Cardiac muscle cell (in vitro differentiated cells and primary cell): ENCODE data around the gene CRYGN. TPM values are rescaled to one million over a fixed set of nuclear protein-coding genes. Genes with fewer than 3 reads are reported as not detected.

Source experiments
- DNase-seq, 2 donors: peaks; one replicate each; pipeline versions ENCODE4 v3.0.0 to v3.0.0-alpha.2; 2010 to 2017; ENCODE audit warnings: low read depth in 1 of 2, low spot score in 1 of 2
- H3K27ac ChIP-seq: fragments of 200-600 bp; sonication (generic); 2 replicates; pipeline ENCODE4 v1.5.1; 2016
- H3K27me3 ChIP-seq: fragments of 200-600 bp; sonication (generic); 2 replicates; pipeline ENCODE4 v1.6.0; 2016; ENCODE audit warnings: control low read depth
- H3K36me3 ChIP-seq: fragments of 200-600 bp; sonication (generic); 2 replicates; pipeline ENCODE4 v1.5.1; 2016; ENCODE audit warnings: control low read depth
- H3K4me1 ChIP-seq: fragments of 200-600 bp; sonication (generic); 2 replicates; pipeline ENCODE4 v1.8.1; 2017; ENCODE audit warnings: low read depth, mild to moderate bottlenecking, mixed run types
- H3K4me3 ChIP-seq: fragments of 200-600 bp; sonication (generic); 2 replicates; pipeline ENCODE4 v1.5.1; 2016; ENCODE audit warnings: mild to moderate bottlenecking
- H3K9me3 ChIP-seq: fragments of 200-600 bp; sonication (generic); 2 replicates; pipeline ENCODE4 v1.5.1; 2017; ENCODE audit warnings: low read depth, mild to moderate bottlenecking, control low read depth
- CTCF ChIP-seq: IDR thresholded peaks from 2 replicates; pipeline ENCODE4 v1.5.1; 2012; ENCODE audit warnings: low read depth, mild to moderate bottlenecking, low read length
- polyA plus RNA-seq: library from polyadenylated mRNA; unstranded; fragments of >200 nt; fragmentation: Nextera tagmentation; extraction: Ambion mirVana; gene quantifications from 2 replicates; pipeline ENCODE4 v1.2.1, GENCODE V29; 2016
- total RNA-seq: library from RNA; depleted of rRNA; stranded (reverse); fragments of >200 nt; gene quantifications from 2 replicates; pipeline ENCODE4 v1.2.3, GENCODE V29; 2016

The CRYGN gene
- total and polyA plus RNA-seq, 2 experiments from 2014 or later, result 0.46 to 1.0 TPM

- H3K4me1 ChIP-seq, result peaks cover 13% of the 10 kb centered on the region
- no peaks in the 10 kb centered on the region for H3K27me3 ChIP-seq
- no peak for DNase-seq
- H3K4me3 ChIP-seq, result no peak overlapping the region
- peak overlapping the region; percentile 68 for H3K27ac ChIP-seq
- no peak for TF ChIP-seq CTCF
- no peaks in the 10 kb centered on the region for H3K36me3 ChIP-seq
- H3K9me3 ChIP-seq, result no peaks in the 10 kb centered on the region
Observed at GRCh38 chr7:151437159-151437553, 2.8 kb downstream of the CRYGN start.

- H3K36me3 ChIP-seq, result no peaks in the 10 kb centered on the region
- no peak for TF ChIP-seq CTCF
- H3K27me3 ChIP-seq, result no peaks in the 10 kb centered on the region
- DNase-seq, result peak; percentile 38 to 53
- no peak overlapping the region for H3K4me3 ChIP-seq
- H3K4me1 ChIP-seq, result peaks cover 13% of the 10 kb centered on the region
- peak overlapping the region; percentile 68 for H3K27ac ChIP-seq
- no peaks in the 10 kb centered on the region for H3K9me3 ChIP-seq
Observed at GRCh38 chr7:151436446-151437158, 3.3 kb downstream of the CRYGN start.

- no peaks in the 10 kb centered on the region for H3K9me3 ChIP-seq
- no peaks in the 10 kb centered on the region for H3K36me3 ChIP-seq
- H3K4me3 ChIP-seq, result no peak overlapping the region
- TF ChIP-seq CTCF, result no peak
- peaks cover 13% of the 10 kb centered on the region for H3K4me1 ChIP-seq
- no peak for DNase-seq
- no peaks in the 10 kb centered on the region for H3K27me3 ChIP-seq
- peak overlapping the region; percentile 68 for H3K27ac ChIP-seq
Observed at GRCh38 chr7:151435971-151436370, 4.0 kb downstream of the CRYGN start.

- Histone ChIP-seq H3K27ac (no peak overlapping the region), H3K4me3 (no peak overlapping the region), H3K27me3 (no peaks in the 10 kb centered on the region), H3K9me3 (no peaks in the 10 kb centered on the region), H3K4me1 (peaks cover 13% of the 10 kb centered on the region), H3K36me3 (no peaks in the 10 kb centered on the region)
- no peak for DNase-seq
- TF ChIP-seq CTCF, result no peak
Observed at GRCh38 chr7:151435103-151435916, 4.6 kb downstream of the CRYGN start.

- no peak for DNase-seq
- Histone ChIP-seq H3K36me3 (no peaks in the 10 kb centered on the region), H3K9me3 (no peaks in the 10 kb centered on the region), H3K4me1 (peaks cover 18% of the 10 kb centered on the region), H3K27ac (no peak overlapping the region), H3K27me3 (no peaks in the 10 kb centered on the region), H3K4me3 (no peak overlapping the region)
- TF ChIP-seq CTCF, result no peak
Observed at GRCh38 chr7:151434549-151434948, 5.4 kb downstream of the CRYGN start.
